ENCODE measurements around the gene KLHL12. TPM values are rescaled to one million over a fixed set of nuclear protein-coding genes. Genes with fewer than 3 reads are reported as not detected.

KLHL12 gene
- total and polyA plus RNA-seq, 10 of the 15 experiments (the other 5 are each of a cell fraction or from before 2014, with no cell fraction given), result 16.0 to 53.8 (median 30.3) TPM

GRCh38 chr1:202861420-202862132 lies 65.5 kb downstream of the KLHL12 start (continued):
- no peak for TF ChIP-seq IKZF2 (IDR thresholded peaks at IDR 0.05)
- TF ChIP-seq SUZ12 (IDR thresholded peaks at IDR 0.05; ENCODE audit: unreplicated experiment), result peak; percentile 44

- Histone ChIP-seq H3K4me2 (ENCODE audit: control insufficient read depth, insufficient read depth) (peak overlapping the region; percentile 88), H3K9ac (ENCODE audit: control insufficient read depth, insufficient read depth, low read length) (no peak overlapping the region), H3K27me3 (replicated peaks in 1 of 2; ENCODE audit: control insufficient read depth in 2 of 2, insufficient read depth in 2 of 2, low read length in 1 of 2) (peaks cover 5 to 7% of the 10 kb centered on the region in 2 experiments; a peak in 3 of 4 replicates), H2AFZ (ENCODE audit: control insufficient read depth, low read depth, low read length) (no peak overlapping the region; the same call in 1 of the 2 replicates), H3K79me2 (ENCODE audit: control insufficient read depth, insufficient read depth, low read length) (no peaks in the 10 kb centered on the region), H3K27ac (ENCODE audit: control insufficient read depth, insufficient read depth) (no peak overlapping the region), H3K9me3 (replicated peaks; ENCODE audit: control insufficient read depth, insufficient read depth, low read length) (no peaks in the 10 kb centered on the region), H3K4me1 (ENCODE audit: control insufficient read depth, insufficient read depth, low read length) (no peaks in the 10 kb centered on the region), H3K4me3 (peak overlapping the region; percentile 77), H4K20me1 (ENCODE audit: control insufficient read depth, insufficient read depth) (no peaks in the 10 kb centered on the region), H3K36me3 (ENCODE audit: control insufficient read depth in 2 of 2, insufficient read depth in 2 of 2, low read length in 1 of 2) (no peaks in the 10 kb centered on the region)
- ChIA-PET CTCF (no interaction called here), POLR2A (interaction anchor here (0.6 kb wide), 1 partner anchor 15 kb away, joined by 3 read pairs; no protein-coding TSS in a partner anchor), RAD21 (ENCODE audit: unreplicated experiment) (no interaction called here), SMC1A (ENCODE audit: uncharacterized antibody, unreplicated experiment) (interaction anchor here (0.7 to 2.4 kb wide), 2 partner anchors 8 to 18 kb away, joined by 3 to 8 read pairs; no protein-coding TSS in a partner anchor)
- ATAC-seq (peak; percentile 48), FAIRE-seq (no peak), DNase-seq (ENCODE audit: low read depth, low spot score) (no peak)
- intact Hi-C loops (cut with micrococcal nuclease; ENCODE audit: unreplicated experiment) (no loop called here), in situ Hi-C loops (cut with MboI) (no loop called here)
- no TSS peak for BruUV-seq (replicated peaks)
- WGBS (ENCODE audit: insufficient coverage, insufficient replicate concordance, low lambda C conversion rate, missing lambda C conversion rate), result 12% methylated on average over 40 of the region's 50 CpGs
- TF ChIP-seq NFIC (IDR thresholded peaks at IDR 0.05; ENCODE audit: low read depth, low read length) (no peak), SMAD5 (IDR thresholded peaks at IDR 0.05; ENCODE audit: low read depth) (no peak), EGR1 (IDR thresholded peaks at IDR 0.05; ENCODE audit: borderline replicate concordance in 1 of 2, low read depth in 2 of 2, low read length in 2 of 2) (peak in 1 of 2 experiments; percentile 70; a peak in 1 of 3 replicates)
These were observed 66.2 kb downstream of the KLHL12 start for GRCh38 chr1:202860744-202861419.
